H9 (cell line): Measurements from ENCODE around the gene KCTD6. TPM values are rescaled to one million over a fixed set of nuclear protein-coding genes. Genes with fewer than 3 reads are reported as not detected.
A peak's percentile ranks its signal among the peaks of the same experiment; 100 is the strongest.

Source experiments
- DNase-seq: peaks from one replicate; pipeline ENCODE4 v3.0.0-alpha.2; 2017
- H2AFZ ChIP-seq: one replicate; pipeline ENCODE4 v1.6.1; 2013; ENCODE audit warnings: mild to moderate bottlenecking, low read length, control low read depth, moderate library complexity
- H2AK5ac ChIP-seq: 2 replicates; pipeline ENCODE4 v1.6.1; 2013; ENCODE audit warnings: low read length, control low read depth, mixed read lengths; ENCODE audit not compliant: insufficient read length
- H2BK120ac ChIP-seq: one replicate; pipeline ENCODE4 v1.6.1; 2013; ENCODE audit warnings: low read depth, mild to moderate bottlenecking, low read length, control low read depth, inconsistent platforms; ENCODE audit not compliant: poor library complexity, severe bottlenecking
- H2BK12ac ChIP-seq: 2 replicates; pipeline ENCODE4 v1.6.1; 2013; ENCODE audit warnings: low read length, control low read depth, mixed read lengths, low read depth; ENCODE audit not compliant: insufficient read length
- H2BK15ac ChIP-seq: 2 replicates; pipeline ENCODE4 v1.6.1; 2013; ENCODE audit warnings: low read depth, low read length, control low read depth
- H2BK20ac ChIP-seq: one replicate; pipeline ENCODE4 v1.6.1; 2013; ENCODE audit warnings: low read depth, mild to moderate bottlenecking, low read length, control low read depth, inconsistent platforms; ENCODE audit not compliant: poor library complexity, severe bottlenecking
- H2BK5ac ChIP-seq: 2 replicates; pipeline ENCODE4 v1.6.1; 2013; ENCODE audit warnings: low read length, control low read depth, mixed read lengths; ENCODE audit not compliant: insufficient read length
- H3K14ac ChIP-seq: 2 replicates; pipeline ENCODE4 v1.6.1; 2013; ENCODE audit warnings: low read length, control low read depth; ENCODE audit not compliant: insufficient read depth
- H3K18ac ChIP-seq: 2 replicates; pipeline ENCODE4 v1.6.1; 2013; ENCODE audit warnings: low read depth, mild to moderate bottlenecking, mixed read lengths, low read length, control low read depth; ENCODE audit not compliant: insufficient read length
- H3K23ac ChIP-seq: 2 replicates; pipeline ENCODE4 v1.6.1; 2013; ENCODE audit warnings: low read length, control low read depth, mixed read lengths, low read depth; ENCODE audit not compliant: insufficient read length
- H3K23me2 ChIP-seq: 2 replicates; pipeline ENCODE4 v1.6.1; 2013; ENCODE audit warnings: low read depth, mild to moderate bottlenecking, mixed read lengths, low read length, control low read depth; ENCODE audit not compliant: insufficient read length, poor library complexity, severe bottlenecking
- H3K27ac ChIP-seq: 2 replicates; pipeline ENCODE4 v1.5.1; 2013; ENCODE audit warnings: low read length, control low read depth, mixed read lengths, low read depth; ENCODE audit not compliant: insufficient read length
- H3K27me3 ChIP-seq: 2 replicates; pipeline ENCODE4 v1.6.1; 2013; ENCODE audit warnings: low read length, control low read depth, inconsistent platforms; ENCODE audit not compliant: insufficient read depth
- H3K4ac ChIP-seq: 2 replicates; pipeline ENCODE4 v1.6.1; 2013; ENCODE audit warnings: low read depth, mild to moderate bottlenecking, control low read depth, inconsistent platforms, low read length, moderate library complexity
- H3K4me1 ChIP-seq: 2 replicates; pipeline ENCODE4 v1.6.1; 2013; ENCODE audit warnings: low read length, control low read depth, inconsistent platforms; ENCODE audit not compliant: insufficient read depth
- H3K4me2 ChIP-seq: 2 replicates; pipeline ENCODE4 v1.6.1; 2013; ENCODE audit warnings: low read length, control low read depth, mixed read lengths; ENCODE audit not compliant: insufficient read length, insufficient read depth
- H3K56ac ChIP-seq: 2 replicates; pipeline ENCODE4 v1.6.1; 2013; ENCODE audit warnings: low read depth, mild to moderate bottlenecking, mixed read lengths, low read length, control low read depth; ENCODE audit not compliant: insufficient read length
- H3K79me1 ChIP-seq: 2 replicates; pipeline ENCODE4 v1.6.1; 2013; ENCODE audit warnings: low read depth, mild to moderate bottlenecking, moderate library complexity, low read length, control low read depth, inconsistent platforms; ENCODE audit not compliant: insufficient read depth, poor library complexity, severe bottlenecking
- H3K79me2 ChIP-seq: 2 replicates; pipeline ENCODE4 v1.6.1; 2013; ENCODE audit warnings: low read length, control low read depth, inconsistent platforms; ENCODE audit not compliant: insufficient read depth
- H3K9ac ChIP-seq: 2 replicates; pipeline ENCODE4 v1.6.1; 2013; ENCODE audit warnings: low read length, control low read depth, mixed read lengths; ENCODE audit not compliant: insufficient read length; ENCODE audit errors: extremely low read depth
- H3K9me3 ChIP-seq: one replicate; pipeline ENCODE4 v1.6.1; 2013; ENCODE audit warnings: low read depth, low read length, inconsistent platforms; ENCODE audit not compliant: control insufficient read depth
- H3T11ph ChIP-seq: one replicate; pipeline ENCODE4 v1.6.1; 2013; ENCODE audit warnings: mild to moderate bottlenecking, low read length, control low read depth, inconsistent platforms
- H4K20me1 ChIP-seq: one replicate; pipeline ENCODE4 v1.6.1; 2013; ENCODE audit not compliant: control insufficient read depth, insufficient read length, insufficient read depth
- H4K5ac ChIP-seq: 2 replicates; pipeline ENCODE4 v1.6.1; 2013; ENCODE audit warnings: low read depth, mild to moderate bottlenecking, mixed read lengths, low read length, control low read depth; ENCODE audit not compliant: insufficient read length
- H4K8ac ChIP-seq: replicated peaks from 2 replicates; pipeline ENCODE4 v1.6.1; 2013; ENCODE audit warnings: low read length, control low read depth, mixed read lengths, low read depth; ENCODE audit not compliant: insufficient read length
- H4K91ac ChIP-seq: 2 replicates; pipeline ENCODE4 v1.6.1; 2013; ENCODE audit warnings: low read depth, mild to moderate bottlenecking, moderate library complexity, mixed read lengths, low read length, control low read depth; ENCODE audit not compliant: insufficient read length
- H3K27ac Mint-ChIP-seq, 3 experiments: 2 replicates in 2 of 3; 3 replicates in 1 of 3; pipeline ENCODE4 v1.8.0; 2020 to 2021; ENCODE audit warnings: mixed read lengths in 3 of 3, mild to moderate bottlenecking in 1 of 3, moderate library complexity in 1 of 3
- H3K27me3 Mint-ChIP-seq: 2 replicates; pipeline ENCODE4 v1.8.0; 2021; ENCODE audit warnings: low read depth, mild to moderate bottlenecking, moderate library complexity, mixed read lengths
- H3K36me3 Mint-ChIP-seq, 3 experiments: 2 replicates in 2 of 3; 3 replicates in 1 of 3; pipeline ENCODE4 v1.8.0; 2020 to 2021; ENCODE audit warnings: low read depth in 3 of 3, mixed read lengths in 3 of 3; ENCODE audit not compliant: insufficient read depth in 1 of 3
- H3K4me1 Mint-ChIP-seq, 2 experiments: 2 replicates each; pipeline ENCODE4 v1.8.0; 2020; ENCODE audit warnings: mixed read lengths in 2 of 2
- H3K4me3 Mint-ChIP-seq, 2 experiments: 2 replicates in 1 of 2; 3 replicates in 1 of 2; pipeline ENCODE4 v1.8.0; 2020 to 2021; ENCODE audit warnings: mild to moderate bottlenecking in 2 of 2, mixed read lengths in 2 of 2, moderate library complexity in 1 of 2
- H3K9me3 Mint-ChIP-seq, 2 experiments: 2 replicates in 1 of 2; 3 replicates in 1 of 2; pipeline ENCODE4 v1.8.0; 2020; ENCODE audit warnings: mild to moderate bottlenecking in 2 of 2, mixed read lengths in 2 of 2, moderate library complexity in 1 of 2
- CTCF ChIP-seq: fragments of 200-600 bp; sonication (generic); conservative IDR thresholded peaks from 3 replicates; pipeline ENCODE4 v1.8.0; 2021; ENCODE audit warnings: antibody characterized with exemption, mild to moderate bottlenecking
- WGBS: extraction: QIAGEN DNeasy Blood & Tissue Kit; methylation state at CpG from one replicate; pipeline ENCODE4 v1.1.7; 2013; ENCODE audit warnings: missing lambda C conversion rate, low lambda C conversion rate, mixed read lengths; ENCODE audit not compliant: insufficient read length; ENCODE audit errors: extremely low coverage; 5-methylcytosine and 5-hydroxymethylcytosine counted together
- total RNA-seq: library from RNA; stranded (reverse); gene quantifications from 2 replicates; pipeline ENCODE4 v1.2.1, GENCODE V29; 2021

KCTD6 gene
- total RNA-seq, 1 experiment from 2014 or later, result 14.2 TPM

DNA sequence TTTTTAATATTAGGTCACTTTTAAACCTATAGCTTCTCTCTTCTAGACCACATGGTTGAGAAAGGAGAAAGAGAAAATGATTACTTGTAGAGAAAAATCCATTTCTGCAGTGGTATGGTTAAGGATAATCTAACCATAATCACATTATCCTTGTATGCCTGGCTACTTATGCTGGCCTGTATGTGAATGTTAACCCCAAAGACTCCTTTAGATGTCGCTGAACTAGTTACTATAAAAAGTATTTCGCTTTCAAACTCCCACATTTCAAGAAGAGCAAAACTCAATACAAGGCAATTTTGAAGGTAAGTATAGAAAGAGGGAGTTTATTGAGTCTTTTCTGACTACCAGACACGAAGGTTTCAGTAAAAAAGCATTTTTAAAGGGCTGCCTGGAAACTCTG is 2.2 kb downstream of the KCTD6 start:
- Histone ChIP-seq H2AFZ (no peak overlapping the region), H4K8ac (no peak overlapping the region), H4K20me1 (no peaks in the 10 kb centered on the region), H2BK120ac (no peak overlapping the region), H4K91ac (no peak overlapping the region), H3K9ac (no peak overlapping the region), H3K4me1 (peaks cover 10% of the 10 kb centered on the region), H4K5ac (no peak overlapping the region), H3K27ac (no peak overlapping the region), H2BK15ac (no peak overlapping the region), H3K23me2 (peaks cover 8% of the 10 kb centered on the region), H3K4me2 (peak overlapping the region; percentile 59), H3K79me1 (no peaks in the 10 kb centered on the region), H3T11ph (no peak overlapping the region), H2BK20ac (no peak overlapping the region), H3K14ac (no peak overlapping the region), H3K23ac (no peak overlapping the region), H2BK12ac (no peak overlapping the region), H3K9me3 (no peaks in the 10 kb centered on the region), H3K4ac (no peak overlapping the region), H3K56ac (no peak overlapping the region), H2AK5ac (no peak overlapping the region), H2BK5ac (no peak overlapping the region), H3K27me3 (no peaks in the 10 kb centered on the region), H3K79me2 (peaks cover 7% of the 10 kb centered on the region; the same call in 1 of the 2 replicates), H3K18ac (no peak overlapping the region)
- H3K4me1 Mint-ChIP-seq, result peaks cover 59 to 66% of the 10 kb centered on the region in 2 experiments
- no peak for TF ChIP-seq CTCF
- no peaks in the 10 kb centered on the region for H3K9me3 Mint-ChIP-seq
- 0 out of 2 replicates have a peak, but pooled peaks cover 5% of the 10 kb centered on the region for H3K27me3 Mint-ChIP-seq
- no CpG with 5 or more reads among the region's 3 CpGs for WGBS
- H3K4me3 Mint-ChIP-seq, result no peak overlapping the region; a peak in 2 of 5 replicates
- H3K27ac Mint-ChIP-seq, result no peak overlapping the region; a peak in 1 of 7 replicates
- no peak for DNase-seq
- H3K36me3 Mint-ChIP-seq, result peaks cover 6 to 8% (median 6%) of the 10 kb centered on the region in 3 experiments; a peak in 6 of 7 replicates
